Ovary (tissue), 9 donors: ENCODE measurements around the gene PADI6. TPM values are rescaled to one million over a fixed set of nuclear protein-coding genes. Genes with fewer than 3 reads are reported as not detected.

Experiments
- DNase-seq, 5 donors: peaks; one replicate each; pipeline ENCODE4 v3.0.0-alpha.2; 2019 to 2020
- H3K27ac ChIP-seq, 2 donors: fragments of 200-600 bp; one replicate each; pipeline versions ENCODE4 v1.5.1 to v1.8.0; 2019 to 2022
- H3K27me3 ChIP-seq: fragments of 200-600 bp; one replicate; pipeline ENCODE4 v1.8.0; 2022
- H3K36me3 ChIP-seq: fragments of 200-600 bp; sonication (generic); one replicate; pipeline ENCODE4 v1.5.1; 2019
- H3K4me1 ChIP-seq: one replicate; pipeline ENCODE4 v1.8.1; 2013; ENCODE audit warnings: mild to moderate bottlenecking, moderate library complexity; ENCODE audit not compliant: insufficient read depth
- H3K4me3 ChIP-seq: fragments of 200-600 bp; sonication (generic); one replicate; pipeline ENCODE4 v1.5.1; 2017
- H3K9me3 ChIP-seq, 2 donors: fragments of 200-600 bp in 1 of 2; sonication (generic) in 1 of 2; one replicate each; pipeline versions ENCODE4 v1.5.1 to v1.8.1; 2013 to 2019; ENCODE audit warnings: mild to moderate bottlenecking in 1 of 2, moderate library complexity in 1 of 2
- CTCF ChIP-seq, 3 donors: fragments of 450-650 bp in 2 of 3; fragments of 200-600 bp in 1 of 3; IDR thresholded peaks; one replicate each; pipeline versions ENCODE4 v1.5.1 to v1.8.0; 2016 to 2022; ENCODE audit warnings: antibody characterized with exemption in 3 of 3, mild to moderate bottlenecking in 1 of 3
- EP300 ChIP-seq: sonication (generic); formaldehyde crosslinking; IDR thresholded peaks from one replicate; pipeline ENCODE4 v1.6.1; 2017; ENCODE audit warnings: antibody characterized with exemption
- POLR2A ChIP-seq: fragments of 450-650 bp; IDR thresholded peaks from one replicate; pipeline ENCODE4 v1.6.1; 2017; ENCODE audit warnings: antibody characterized with exemption, mild to moderate bottlenecking, moderate library complexity
- WGBS, 3 donors: extraction: QIAGEN DNeasy Blood & Tissue Kit in 1 of 3; methylation state at CpG; one replicate each; pipeline versions ENCODE4 v1.1.5 to v1.1.7; 2013 to 2017; 5-methylcytosine and 5-hydroxymethylcytosine counted together
- intact Hi-C, 4 donors: fragments of 100-400 bp; cut with DNase I; formaldehyde crosslinking; loops; one replicate each; pipeline versions ENCODE4 v1.11.0 to v1.15.1; 2022 to 2023
- polyA plus RNA-seq, 2 donors: library from polyadenylated mRNA; stranded (reverse); fragments of 200-250 nt in 1 of 2; fragments of 350-450 nt in 1 of 2; fragmentation: Illumina TruSeq in 1 of 2; extraction: RNeasy Lipid Tissue Mini Kit (QIAGEN cat#74804) in 1 of 2; gene quantifications; one replicate each; pipeline ENCODE4 v1.2.3, GENCODE V29; 2013 to 2014
- total RNA-seq, 7 donors: library from RNA; depleted of rRNA in 2 of 7; stranded (reverse); fragments of >200 nt in 2 of 7; fragmentation: NEBNext Ultra II Directional in 3 of 7; extraction: Animal tissue kit (Norgen Biotek cat#: 25700) in 3 of 7; gene quantifications; one replicate each; pipeline versions ENCODE4 v1.1.0 to v1.2.4, GENCODE V29; 2016 to 2023
- donor health status: DM: no; HTN: no; CAD: no; lungs with moderate emphysema.
- donor health status: DM: no; HTN: no; CAD: no.
- donor health status: Bipolar disorder and iron deficiency.
- donor health status: DM: yes; HTN: yes; CAD: no.
- donor health status: DM: no; HTN: no; CAD: no.
- donor health status: DM: yes; HTN: yes; CAD: no.

PADI6 gene
- total and polyA plus RNA-seq, 9 donors, result 0.10 to 4.3 (median 0.18) TPM; not detected in 6

- Histone ChIP-seq H3K4me3 (peak overlapping the region; percentile 64), H3K36me3 (no peaks in the 10 kb centered on the region), H3K4me1 (peaks cover 6% of the 10 kb centered on the region), H3K27ac (peak overlapping the region; percentile 67 to 73), H3K27me3 (no peaks in the 10 kb centered on the region), H3K9me3 (no peaks in the 10 kb centered on the region)
- no peak for TF ChIP-seq POLR2A
- TF ChIP-seq EP300, result no peak
- no peak for TF ChIP-seq CTCF (IDR thresholded peaks at IDR 0.05)
- intact Hi-C loops, result no loop called here
- DNase-seq, result peak in 4 of 5 donors; percentile 44 to 67 (median 60)
- 0% methylated on average over 37 to 78 of the region's 78 CpGs for WGBS, 3 donors
These were observed 66.6 kb downstream of the PADI6 start for GRCh38 chr1:17438318-17439249.

DNA sequence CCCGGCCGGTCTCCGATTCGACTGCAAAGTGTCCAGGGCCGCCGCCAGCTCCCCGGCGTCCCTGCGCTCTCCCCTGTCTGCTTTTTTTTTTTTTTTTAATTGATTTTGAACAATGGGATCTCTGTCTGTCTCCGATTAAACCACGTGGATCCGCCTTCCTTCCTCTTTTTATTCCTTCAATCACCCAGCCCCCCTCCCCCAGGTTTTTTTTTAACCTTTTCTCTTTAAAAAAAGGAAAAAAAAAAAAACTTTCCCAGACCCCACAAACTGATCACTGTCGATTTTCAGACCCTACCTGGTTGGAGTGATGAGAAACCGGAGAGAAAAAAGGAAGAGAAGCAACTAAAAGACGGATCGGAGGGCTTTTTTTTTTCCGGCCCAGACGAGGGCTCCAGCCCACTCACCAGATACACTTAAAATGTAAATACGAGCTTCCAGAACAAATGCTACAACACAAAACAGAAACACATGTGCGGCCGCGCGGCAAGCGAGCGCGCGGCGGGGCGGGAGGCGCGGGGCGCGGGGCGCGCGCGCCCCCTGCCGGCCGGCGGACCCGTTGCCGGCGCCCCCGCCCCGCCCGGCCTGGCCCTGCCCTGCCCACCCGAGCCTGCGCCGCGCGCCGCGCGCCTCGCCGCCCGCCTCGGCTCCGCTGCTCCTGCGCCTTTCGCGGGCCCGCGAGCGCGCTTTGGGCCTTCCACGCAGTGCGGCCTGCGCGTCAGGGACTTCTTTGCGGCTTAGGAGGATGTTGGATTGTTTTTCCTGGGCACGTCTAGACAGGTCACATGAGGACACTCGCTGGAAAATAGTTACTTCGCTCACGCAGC lies 67.5 kb downstream of the PADI6 start, which contains the start of gene RCC2:
RCC2 (minus strand) TSS at position 428 of the 824 bp plus-strand sequence. CDS start 1,163 bp downstream, outside the sequence.
- Histone ChIP-seq H3K27me3 (no peaks in the 10 kb centered on the region), H3K36me3 (no peaks in the 10 kb centered on the region), H3K4me3 (peak within 1 kb of the TSS; percentile 64), H3K27ac (peak within 1 kb of the TSS in 1 of 2 donors; percentile 73), H3K9me3 (no peaks in the 10 kb centered on the region), H3K4me1 (peaks cover 6% of the 10 kb centered on the region)
- no peak for TF ChIP-seq POLR2A
- TF ChIP-seq EP300, result no peak
- no peak for TF ChIP-seq CTCF (IDR thresholded peaks at IDR 0.05)
- DNase-seq, result peak; percentile 62 to 84 (median 77)
- 0 to 1% (median 0%) methylated on average over 37 to 75 of the region's 75 CpGs for WGBS, 3 donors
- intact Hi-C loops, result no loop called here

DNA sequence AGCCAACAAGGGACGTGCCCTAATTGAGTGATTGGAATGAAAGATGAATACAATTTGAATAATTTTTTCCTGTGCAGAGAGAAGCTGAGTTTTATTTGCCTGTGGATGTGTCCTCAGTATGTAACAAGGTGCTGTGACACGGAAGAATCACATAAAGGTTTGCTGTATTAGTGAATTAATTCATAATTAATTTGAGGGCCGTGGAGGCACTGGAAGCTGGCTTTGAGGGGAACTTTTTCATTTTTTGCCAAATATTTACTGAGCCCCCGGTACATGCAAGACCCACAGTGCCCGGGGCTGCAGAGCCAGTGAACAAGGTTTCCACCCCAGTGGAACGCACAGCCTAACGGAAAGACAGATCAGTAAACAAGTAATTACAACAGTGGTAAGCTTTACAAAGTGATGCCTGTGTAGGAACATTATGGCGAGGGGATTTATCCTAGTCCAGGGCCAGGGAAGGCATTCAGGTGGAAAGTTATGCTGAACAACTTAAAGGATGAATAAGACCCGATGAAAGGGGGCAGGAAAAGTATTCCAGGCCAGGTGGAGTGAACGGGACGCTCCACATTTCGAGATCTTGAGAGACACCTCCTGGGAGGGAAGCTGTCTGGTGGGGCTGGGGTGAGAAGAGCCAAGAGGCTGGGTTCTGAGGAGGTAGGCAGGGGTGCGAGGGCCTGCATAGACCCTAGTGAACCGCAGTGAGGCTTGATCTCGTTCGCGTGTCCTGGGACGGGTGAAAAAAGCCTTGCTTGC lies 68.3 kb downstream of the PADI6 start:
- no peak for TF ChIP-seq CTCF (IDR thresholded peaks at IDR 0.05)
- peaks cover 6% of the 10 kb centered on the region for H3K4me1 ChIP-seq
- intact Hi-C loops, result no loop called here
- no peaks in the 10 kb centered on the region for H3K27me3 ChIP-seq
- peak overlapping the region; percentile 35 for H3K4me3 ChIP-seq
- peak overlapping the region in 1 of 2 donors; percentile 55 for H3K27ac ChIP-seq
- no peaks in the 10 kb centered on the region for H3K36me3 ChIP-seq
- 50 to 60% (median 60%) methylated on average over 18 of the region's 18 CpGs for WGBS, 3 donors
- H3K9me3 ChIP-seq, result no peaks in the 10 kb centered on the region
- no peak for DNase-seq

DNA sequence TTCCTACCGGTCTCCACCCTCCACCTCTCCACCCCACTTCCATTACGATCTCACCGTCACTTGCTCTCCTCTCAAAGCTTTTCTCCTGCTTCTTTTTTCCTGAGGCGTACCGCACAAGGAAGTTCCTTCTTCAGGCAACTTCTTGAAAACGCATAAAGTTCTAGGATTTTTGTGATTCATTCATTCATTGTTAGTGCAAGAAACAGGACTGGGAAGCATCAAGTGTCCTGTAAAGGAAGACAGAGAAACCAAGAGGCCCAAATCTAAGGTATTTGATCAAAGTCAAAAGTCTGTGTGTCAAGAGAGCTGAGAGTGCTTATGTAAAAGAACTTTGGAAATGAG lies 68.8 kb downstream of the PADI6 start:
- WGBS, 3 donors, result 85 to 87% (median 85%) methylated on average over 6 of the region's 6 CpGs
- TF ChIP-seq CTCF (IDR thresholded peaks at IDR 0.05) (no peak), POLR2A (no peak), EP300 (no peak)
- H3K27ac ChIP-seq, result no peak overlapping the region
- H3K9me3 ChIP-seq, result no peaks in the 10 kb centered on the region
- H3K4me1 ChIP-seq, result peaks cover 6% of the 10 kb centered on the region
- H3K27me3 ChIP-seq, result no peaks in the 10 kb centered on the region
- DNase-seq, result no peak
- no peak overlapping the region for H3K4me3 ChIP-seq
- no peaks in the 10 kb centered on the region for H3K36me3 ChIP-seq
- intact Hi-C loops, result no loop called here
